HCT116 (cell line): ENCODE data around the gene SACM1L. TPM values are rescaled to one million over a fixed set of nuclear protein-coding genes. Genes with fewer than 3 reads are reported as not detected.

Experiments
- ATAC-seq: fragments of 200-7000 bp; cut with Tn5 transposase; 2 replicates; pipeline ENCODE4 v1.9.1; 2020; ENCODE audit warnings: mild to moderate bottlenecking, moderate library complexity
- BruUV-seq: library from RNA; stranded (reverse); fragments of 400-500 nt; replicated peaks from 2 replicates; lab custom pipeline; 2021; lab: Mats Ljungman, UMichigan
- CTCF ChIA-PET: fragments of 300-600 bp; sonication (Branson Sonifier 250); formaldehyde crosslinking; loops from one replicate; lab custom pipeline; 2021; ENCODE audit warnings: antibody characterized with exemption; lab: Charles Lee
- POLR2A ChIA-PET: fragments of 300-600, 350-600 bp; sonication (Branson Sonifier 250); formaldehyde crosslinking; loops from one replicate; lab custom pipeline; 2021; ENCODE audit warnings: antibody characterized with exemption; lab: Charles Lee
- RAD21 ChIA-PET, 2 experiments: fragments of 300-600 bp; sonication (Branson Sonifier 250); formaldehyde crosslinking; loops; one replicate each; lab custom pipeline; 2023; ENCODE audit warnings: low total read pairs in 2 of 2; ENCODE audit not compliant: uncharacterized antibody in 2 of 2, unreplicated experiment in 2 of 2, low non-redundant PET in 1 of 2; lab: Charles Lee
- DNase-seq: peaks from one replicate; pipeline ENCODE4 v3.0.0-alpha.2; 2010; ENCODE audit warnings: low read depth, low spot score
- H2AFZ ChIP-seq: fragments of 200-600 bp; shearing (Covaris generic), sonication (generic); 2 replicates; pipeline ENCODE4 v1.6.1; 2017; ENCODE audit warnings: low read depth, mixed run types, mixed read lengths, antibody characterized with exemption, low read length; ENCODE audit not compliant: poor library complexity, severe bottlenecking
- H3K27ac ChIP-seq: 2 replicates; pipeline ENCODE4 v1.5.1; 2012; ENCODE audit warnings: low read depth, low read length
- H3K27me3 ChIP-seq: fragments of 200-600 bp; sonication (generic); 2 replicates; pipeline ENCODE4 v1.6.1; 2016; ENCODE audit warnings: mixed run types, low read length, mixed read lengths; ENCODE audit not compliant: insufficient read depth
- H3K36me3 ChIP-seq, 2 experiments: fragments of 200-500 bp in 1 of 2; fragments of 200-600 bp in 1 of 2; sonication (Bioruptor generic) in 1 of 2; sonication (generic) in 1 of 2; 2 replicates each; pipeline versions ENCODE4 v1.5.1 to v1.6.1; 2014 to 2016; ENCODE audit warnings: low read length in 2 of 2, inconsistent platforms in 1 of 2, mixed read lengths in 1 of 2, mixed run types in 1 of 2; ENCODE audit not compliant: insufficient read depth in 2 of 2, control insufficient read depth in 1 of 2
- H3K4me1 ChIP-seq, 2 experiments: fragments of 200-600 bp in 1 of 2; sonication (generic) in 1 of 2; 2 replicates each; pipeline versions ENCODE4 v1.5.1 to v1.6.1; 2012 to 2017; ENCODE audit warnings: low read length in 2 of 2, inconsistent platforms in 1 of 2, mild to moderate bottlenecking in 1 of 2, mixed read lengths in 1 of 2, mixed run types in 1 of 2, moderate library complexity in 1 of 2; ENCODE audit not compliant: insufficient read depth in 2 of 2, control insufficient read depth in 1 of 2
- H3K4me2 ChIP-seq: fragments of 200-600 bp; sonication (generic); 2 replicates; pipeline ENCODE4 v1.6.1; 2017; ENCODE audit warnings: mixed run types, low read length, mixed read lengths
- H3K4me3 ChIP-seq, 2 experiments: fragments of 200-600 bp in 1 of 2; sonication (generic) in 1 of 2; replicated peaks in 1 of 2; 2 replicates each; pipeline ENCODE4 v1.5.1; 2011 to 2016; ENCODE audit warnings: low read length in 2 of 2, control low read depth in 1 of 2, low read depth in 1 of 2, mild to moderate bottlenecking in 1 of 2, mixed read lengths in 1 of 2, mixed run types in 1 of 2
- H3K79me2 ChIP-seq: fragments of 200-600 bp; sonication (generic); 2 replicates; pipeline ENCODE4 v1.6.1; 2017; ENCODE audit warnings: mild to moderate bottlenecking, mixed run types, low read length, moderate library complexity, mixed read lengths; ENCODE audit not compliant: insufficient read depth
- H3K9ac ChIP-seq: fragments of 200-600 bp; sonication (generic); 2 replicates; pipeline ENCODE4 v1.6.1; 2016; ENCODE audit warnings: low read length, mixed read lengths
- H3K9me2 ChIP-seq: fragments of 200-600 bp; sonication (generic), shearing (Covaris generic); 2 replicates; pipeline ENCODE4 v1.6.1; 2017; ENCODE audit warnings: mixed run types, mild to moderate bottlenecking, moderate library complexity; ENCODE audit not compliant: insufficient read depth
- H3K9me3 ChIP-seq, 2 experiments: fragments of 200-500 bp in 1 of 2; fragments of 200-600 bp in 1 of 2; sonication (Bioruptor generic) in 1 of 2; sonication (generic) in 1 of 2; 2 replicates each; pipeline ENCODE4 v1.6.1; 2014 to 2017; ENCODE audit warnings: low read length in 2 of 2, mixed read lengths in 2 of 2, inconsistent platforms in 1 of 2, low read depth in 1 of 2, mild to moderate bottlenecking in 1 of 2, mixed run types in 1 of 2, moderate library complexity in 1 of 2; ENCODE audit not compliant: control insufficient read depth in 1 of 2, insufficient read depth in 1 of 2
- H4K20me1 ChIP-seq: fragments of 200-600 bp; sonication (generic), shearing (Covaris generic); 2 replicates; pipeline ENCODE4 v1.6.1; 2017; ENCODE audit warnings: mixed run types, mild to moderate bottlenecking, moderate library complexity; ENCODE audit not compliant: insufficient read depth
- ATF3 ChIP-seq: IDR thresholded peaks from 2 replicates; pipeline ENCODE4 v1.6.1; 2012
- CBX3 ChIP-seq: IDR thresholded peaks from 2 replicates; pipeline ENCODE4 v1.6.1; 2012; ENCODE audit warnings: low read depth
- EGR1 ChIP-seq: IDR thresholded peaks from 2 replicates; pipeline ENCODE4 v1.6.1; 2012; ENCODE audit warnings: low read depth
- EZH2 ChIP-seq: fragments of 200-600 bp; sonication (generic); IDR thresholded peaks from 2 replicates; pipeline ENCODE4 v1.6.1; 2017; ENCODE audit warnings: antibody characterized with exemption, mixed run types
- EZH2phosphoT487 ChIP-seq: fragments of 200-600 bp; IDR thresholded peaks from 2 replicates; pipeline ENCODE4 v1.6.1; 2018; ENCODE audit warnings: antibody characterized with exemption, borderline replicate concordance
- MAX ChIP-seq: IDR thresholded peaks from 2 replicates; pipeline ENCODE4 v1.6.1; 2012
- SP1 ChIP-seq: IDR thresholded peaks from 2 replicates; pipeline ENCODE4 v1.6.1; 2012; ENCODE audit warnings: low read depth
- TCF7L2 ChIP-seq: IDR thresholded peaks from 2 replicates; pipeline ENCODE4 v1.7.0; 2011; ENCODE audit warnings: borderline replicate concordance, inconsistent platforms; ENCODE audit not compliant: insufficient read depth, insufficient read length; ENCODE audit errors: extremely low read depth
- intact Hi-C: fragments of 100-400 bp; cut with micrococcal nuclease; formaldehyde crosslinking; loops from 2 replicates; pipeline ENCODE4 v1.10.0; 2022
- total RNA-seq: library from RNA; stranded (reverse); gene quantifications from one replicate; pipeline ENCODE4 v1.2.1, GENCODE V29; 2021; ENCODE audit not compliant: unreplicated experiment

The SACM1L gene
- total RNA-seq, 1 experiment from 2014 or later: 27.3 TPM

DNA sequence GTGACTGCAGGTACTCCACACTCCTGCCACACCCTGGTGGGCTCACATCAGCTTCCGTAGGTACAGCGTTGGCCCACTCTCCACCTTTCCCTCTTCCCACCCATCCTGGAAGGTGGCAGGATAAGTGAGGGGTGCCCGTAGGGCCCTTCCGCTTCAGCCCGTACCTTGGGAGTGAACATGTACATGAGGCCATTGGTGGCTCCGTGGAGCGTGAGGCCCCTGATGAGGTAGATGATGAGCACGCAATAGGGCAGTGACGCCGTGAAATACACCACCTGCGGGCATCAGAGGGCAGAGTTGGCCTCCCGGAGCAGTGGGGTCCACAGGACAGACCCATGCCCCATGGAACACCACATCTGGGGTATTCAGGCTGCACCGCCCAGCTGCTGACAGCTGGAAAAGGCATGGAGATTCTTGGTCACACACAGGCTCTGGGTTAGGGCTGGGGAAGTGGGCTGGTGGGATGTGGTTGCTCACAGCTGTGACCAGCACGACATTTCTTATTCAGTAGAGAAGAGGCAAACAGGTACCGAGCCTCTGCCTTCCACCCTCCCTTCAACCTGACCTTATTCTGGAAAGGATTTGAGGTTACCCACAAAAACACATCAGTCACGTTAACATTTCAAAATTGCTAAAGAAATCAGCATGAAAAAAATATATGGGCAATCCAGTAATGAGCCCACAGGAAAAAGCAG, 83.3 kb downstream of the SACM1L start:
- ChIA-PET POLR2A (no interaction called here), RAD21 (no interaction called here)
- no peaks in the 10 kb centered on the region for H4K20me1 ChIP-seq
- no peak for DNase-seq
- intact Hi-C loops: no loop called here
- no peak for TF ChIP-seq CBX3
- no peak for TF ChIP-seq MAX
- no peak for TF ChIP-seq EZH2phosphoT487
- TF ChIP-seq SP1: no peak
- no peak for TF ChIP-seq EGR1
- TF ChIP-seq, all 23 proteins: peak for 0
- H3K4me3 ChIP-seq: no peak overlapping the region
- no peaks in the 10 kb centered on the region for H3K36me3 ChIP-seq
- CTCF ChIA-PET: interaction anchor here (1.3 kb wide), 1 partner anchor 166 kb away, joined by 3 read pairs; no protein-coding TSS in a partner anchor
- H3K9ac ChIP-seq: no peak overlapping the region
- H3K9me2 ChIP-seq: no peaks in the 10 kb centered on the region
- no peak overlapping the region for H2AFZ ChIP-seq
- H3K79me2 ChIP-seq: no peaks in the 10 kb centered on the region
- no peak overlapping the region for H3K27ac ChIP-seq
- no peaks in the 10 kb centered on the region for H3K27me3 ChIP-seq
- no peak overlapping the region for H3K4me2 ChIP-seq
- BruUV-seq: no TSS peak
- H3K4me1 ChIP-seq: peaks cover 7 to 9% of the 10 kb centered on the region in 2 experiments; a peak in 3 of 4 replicates
- no peak for ATAC-seq
- no peaks in the 10 kb centered on the region for H3K9me3 ChIP-seq

DNA sequence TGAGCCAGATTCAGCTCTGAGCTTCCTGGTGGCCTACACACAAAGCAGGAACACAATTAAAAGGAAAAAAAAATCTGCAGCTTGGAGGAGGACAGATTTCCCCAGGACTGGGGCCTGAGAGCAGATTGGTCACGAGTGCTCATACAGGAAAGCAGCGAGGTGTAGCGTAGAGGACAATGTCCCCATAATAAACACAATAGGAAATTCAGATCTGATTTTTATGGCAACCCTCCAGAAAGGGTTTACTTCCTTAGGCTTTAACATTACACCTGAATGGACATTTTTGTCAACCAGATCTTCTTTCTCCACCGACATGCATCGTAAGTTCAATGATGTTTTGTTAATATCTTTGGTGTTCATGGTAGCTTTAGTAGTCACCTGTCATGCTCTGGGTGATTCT, 83.9 kb downstream of the SACM1L start:
- Histone ChIP-seq H3K27ac (no peak overlapping the region), H3K4me1 (peaks cover 7 to 9% of the 10 kb centered on the region in 2 experiments; a peak in 3 of 4 replicates), H3K27me3 (no peaks in the 10 kb centered on the region), H3K9ac (no peak overlapping the region), H3K4me3 (no peak overlapping the region), H3K9me2 (no peaks in the 10 kb centered on the region), H4K20me1 (no peaks in the 10 kb centered on the region), H3K9me3 (no peaks in the 10 kb centered on the region), H3K36me3 (no peaks in the 10 kb centered on the region), H3K79me2 (no peaks in the 10 kb centered on the region), H2AFZ (no peak overlapping the region), H3K4me2 (no peak overlapping the region)
- TF ChIP-seq SP1: no peak
- no peak for TF ChIP-seq EZH2phosphoT487
- no peak for TF ChIP-seq ATF3
- no peak for TF ChIP-seq EGR1
- no peak for TF ChIP-seq TCF7L2
- no peak for TF ChIP-seq EZH2
- intact Hi-C loops: no loop called here
- RAD21 ChIA-PET: no interaction called here
- BruUV-seq: no TSS peak
- CTCF ChIA-PET: interaction anchor here (1.3 kb wide), 1 partner anchor 166 kb away, joined by 3 read pairs; no protein-coding TSS in a partner anchor
- POLR2A ChIA-PET: no interaction called here
- no peak for ATAC-seq
- no peak for DNase-seq
